IPS-15b (cell line): ENCODE measurements around the gene PCNA.
A peak's percentile ranks its signal among the peaks of the same experiment; 100 is the strongest.
"Not testable (repeated sequence)": the region's sequence is repeated elsewhere in the genome, so short reads cannot be mapped to it uniquely, and the experiment has no call there.

Experiments
- H3K27me3 ChIP-seq: one replicate; pipeline ENCODE4 v1.6.1; 2013; ENCODE audit warnings: low read length; ENCODE audit not compliant: control insufficient read depth, insufficient read depth
- H3K36me3 ChIP-seq: one replicate; pipeline ENCODE4 v1.6.1; 2013; ENCODE audit warnings: low read length; ENCODE audit not compliant: control insufficient read depth, insufficient read depth
- H3K4me1 ChIP-seq: one replicate; pipeline ENCODE4 v1.6.1; 2013; ENCODE audit warnings: mild to moderate bottlenecking, low read length; ENCODE audit not compliant: control insufficient read depth, insufficient read depth
- H3K4me3 ChIP-seq: one replicate; pipeline ENCODE4 v1.5.1; 2013; ENCODE audit warnings: low read depth, low read length
- H3K9ac ChIP-seq: one replicate; pipeline ENCODE4 v1.6.1; 2013; ENCODE audit warnings: low read depth, mild to moderate bottlenecking, low read length
- H3K9me3 ChIP-seq: one replicate; pipeline ENCODE4 v1.6.1; 2013; ENCODE audit warnings: mild to moderate bottlenecking, low read length; ENCODE audit not compliant: control insufficient read depth, insufficient read depth

Gene PCNA

GRCh38 chr20:5116875-5117274 lies 2.9 kb downstream of the PCNA start:
- Histone ChIP-seq H3K9ac (no peak overlapping the region), H3K4me1 (no peaks in the 10 kb centered on the region), H3K4me3 (no peak overlapping the region), H3K36me3 (peaks cover 25% of the 10 kb centered on the region), H3K9me3 (no peaks in the 10 kb centered on the region), H3K27me3 (no peaks in the 10 kb centered on the region)

- H3K27me3 ChIP-seq, result no peaks in the 10 kb centered on the region
- peaks cover 26% of the 10 kb centered on the region for H3K36me3 ChIP-seq
- no peaks in the 10 kb centered on the region for H3K9me3 ChIP-seq
- no peak overlapping the region for H3K9ac ChIP-seq
- no peaks in the 10 kb centered on the region for H3K4me1 ChIP-seq
- H3K4me3 ChIP-seq, result no peak overlapping the region
Observed at GRCh38 chr20:5114403-5114802, 5.4 kb downstream of the PCNA start.

GRCh38 chr20:5113615-5113986 lies 6.2 kb downstream of the PCNA start:
- H3K36me3 ChIP-seq, result peaks cover 29% of the 10 kb centered on the region
- no peaks in the 10 kb centered on the region for H3K27me3 ChIP-seq
- no peaks in the 10 kb centered on the region for H3K9me3 ChIP-seq
- peak overlapping the region; percentile 90 for H3K9ac ChIP-seq
- H3K4me1 ChIP-seq, result no peaks in the 10 kb centered on the region
- H3K4me3 ChIP-seq, result peak overlapping the region; percentile 99

- H3K36me3 ChIP-seq, result peaks cover 20% of the 10 kb centered on the region
- H3K9ac ChIP-seq, result no peak overlapping the region
Observed at GRCh38 chr20:5109276-5109675, 10.5 kb downstream of the PCNA start.

GRCh38 chr20:5104479-5104878 lies 15.3 kb downstream of the PCNA start:
- Histone ChIP-seq H3K27me3 (no peaks in the 10 kb centered on the region), H3K4me3 (no peak overlapping the region), H3K9me3 (no peaks in the 10 kb centered on the region), H3K4me1 (no peaks in the 10 kb centered on the region), H3K9ac (no peak overlapping the region), H3K36me3 (peaks cover 16% of the 10 kb centered on the region)

More at GRCh38 chr20:5109276-5109675, 10.5 kb downstream of the PCNA start:
- no peaks in the 10 kb centered on the region for H3K9me3 ChIP-seq
- H3K27me3 ChIP-seq, result no peaks in the 10 kb centered on the region
- H3K4me1 ChIP-seq, result no peaks in the 10 kb centered on the region
- no peak overlapping the region for H3K4me3 ChIP-seq

- Histone ChIP-seq H3K9ac (no peak overlapping the region), H3K4me3 (no peak overlapping the region), H3K4me1 (no peaks in the 10 kb centered on the region), H3K36me3 (peaks cover 10% of the 10 kb centered on the region), H3K27me3 (no peaks in the 10 kb centered on the region), H3K9me3 (no peaks in the 10 kb centered on the region)
Observed at GRCh38 chr20:5100684-5101347, 18.9 kb downstream of the PCNA start.

GRCh38 chr20:5099909-5100308 lies 19.8 kb downstream of the PCNA start:
- not testable (repeated sequence) for H3K4me3 ChIP-seq, H3K9ac ChIP-seq, H3K4me1 ChIP-seq, H3K9me3 ChIP-seq, H3K36me3 ChIP-seq, H3K27me3 ChIP-seq

- H3K36me3 ChIP-seq, H3K27me3 ChIP-seq, H3K9ac ChIP-seq, H3K4me1 ChIP-seq, H3K9me3 ChIP-seq, H3K4me3 ChIP-seq: not testable (repeated sequence)
Observed at GRCh38 chr20:5099009-5099408, 20.7 kb downstream of the PCNA start.

- H3K36me3 ChIP-seq, result peaks cover 8% of the 10 kb centered on the region
- H3K27me3 ChIP-seq, result no peaks in the 10 kb centered on the region
- no peaks in the 10 kb centered on the region for H3K9me3 ChIP-seq
- no peaks in the 10 kb centered on the region for H3K4me1 ChIP-seq
- no peak overlapping the region for H3K4me3 ChIP-seq
- no peak overlapping the region for H3K9ac ChIP-seq
Observed at GRCh38 chr20:5096463-5096862, 23.3 kb downstream of the PCNA start.

- H3K4me1 ChIP-seq, result no peaks in the 10 kb centered on the region
- no peaks in the 10 kb centered on the region for H3K27me3 ChIP-seq
- no peak overlapping the region for H3K9ac ChIP-seq
- H3K36me3 ChIP-seq, result peaks cover 8% of the 10 kb centered on the region
- H3K9me3 ChIP-seq, result no peaks in the 10 kb centered on the region
- H3K4me3 ChIP-seq, result no peak overlapping the region
Observed at GRCh38 chr20:5095931-5096330, 23.8 kb downstream of the PCNA start.

- Histone ChIP-seq H3K36me3 (peaks cover 8% of the 10 kb centered on the region), H3K4me1 (no peaks in the 10 kb centered on the region), H3K9me3 (no peaks in the 10 kb centered on the region), H3K9ac (no peak overlapping the region), H3K27me3 (no peaks in the 10 kb centered on the region), H3K4me3 (no peak overlapping the region)
Observed at GRCh38 chr20:5095454-5095853, 24.3 kb downstream of the PCNA start.

- Histone ChIP-seq H3K9me3 (no peaks in the 10 kb centered on the region), H3K27me3 (no peaks in the 10 kb centered on the region), H3K9ac (no peak overlapping the region), H3K36me3 (peaks cover 4% of the 10 kb centered on the region), H3K4me3 (no peak overlapping the region), H3K4me1 (no peaks in the 10 kb centered on the region)
Observed at GRCh38 chr20:5092765-5093339, 26.9 kb downstream of the PCNA start.
